ENCODE data around the gene SLC4A1AP. TPM values are rescaled to one million over a fixed set of nuclear protein-coding genes. Genes with fewer than 3 reads are reported as not detected.

Gene SLC4A1AP
- total and polyA plus RNA-seq, 2 experiments from 2014 or later = 24.3 to 29.2 TPM

GRCh38 chr2:27664154-27664574 lies 475 bp downstream of the SLC4A1AP start:
- Mint-ChIP-seq H3K4me1 (peaks cover 8% of the 10 kb centered on the region; the same call in 1 of the 3 replicates), H3K27ac (0 out of 2 replicates have a peak overlapping the region, but pooled peaks have one; percentile 32), H3K9me3 (no peaks in the 10 kb centered on the region; the same call in 2 of the 3 replicates), H3K36me3 (ENCODE audit: low read depth) (peaks cover 49% of the 10 kb centered on the region), H3K4me3 (peak overlapping the region; percentile 98), H3K27me3 (ENCODE audit: insufficient read depth, low read depth, poor library complexity) (peaks cover 7% of the 10 kb centered on the region)
- no peaks in the 10 kb centered on the region for H3F3A ChIP-seq (replicated peaks; ENCODE audit: low read depth)
- H3K4me2 ChIP-seq = peak overlapping the region; percentile 98
- peak overlapping the region; percentile 83 for H3K4me3 ChIP-seq
- no peaks in the 10 kb centered on the region for H4K20me1 ChIP-seq (replicated peaks; ENCODE audit: insufficient read depth)
- peaks cover 13% of the 10 kb centered on the region for H3K36me3 ChIP-seq (ENCODE audit: insufficient read depth)
- H3K79me2 ChIP-seq (replicated peaks; ENCODE audit: insufficient read depth) = peaks cover 27% of the 10 kb centered on the region
- no peak for TF ChIP-seq ETS1 (IDR thresholded peaks at IDR 0.05)
- no peak for TF ChIP-seq EZH2phosphoT487 (IDR thresholded peaks at IDR 0.05; ENCODE audit: unreplicated experiment)
- no peak for TF ChIP-seq STAT1 (IDR thresholded peaks at IDR 0.05; ENCODE audit: unreplicated experiment)
- no peak for TF ChIP-seq ZNF114 (CRISPR knock-in tag; IDR thresholded peaks at IDR 0.05)
- TF ChIP-seq ZNF462 (CRISPR knock-in tag; IDR thresholded peaks at IDR 0.05) = no peak
- no peak for TF ChIP-seq NANOG (IDR thresholded peaks at IDR 0.05; ENCODE audit: borderline replicate concordance)
- TF ChIP-seq EZH2 (IDR thresholded peaks at IDR 0.05; ENCODE audit: low read depth, unreplicated experiment) = no peak
- no peak for TF ChIP-seq CREB1 (CRISPR knock-in tag; IDR thresholded peaks at IDR 0.05; ENCODE audit: low read depth)
- TF ChIP-seq REST (IDR thresholded peaks at IDR 0.05; ENCODE audit: unreplicated experiment) = no peak
- no peak for TF ChIP-seq CTCF (conservative IDR thresholded peaks at IDR 0.05; ENCODE audit: low read depth in 2 of 2)
- peaks cover 14% of the 10 kb centered on the region for H3K4me1 ChIP-seq (ENCODE audit: insufficient read depth)
- H3K27me3 ChIP-seq (ENCODE audit: insufficient read depth) = no peaks in the 10 kb centered on the region
- no peaks in the 10 kb centered on the region for H3K9me2 ChIP-seq (ENCODE audit: insufficient read depth)
- H2AFZ ChIP-seq = peak overlapping the region; percentile 100
- DNase-seq (ENCODE audit: low spot score) (no peak), ATAC-seq (peak; percentile 46)
- H3K27ac ChIP-seq (ENCODE audit: low read depth) = peak overlapping the region; percentile 95

Measured in GM23338 (cell line).